Mesendoderm (in vitro differentiated cells): ENCODE data around the gene PSMD2.
"Not testable (repeated sequence)": the region's sequence is repeated elsewhere in the genome, so short reads cannot be mapped to it uniquely, and the experiment has no call there.

ENCODE experiments used
- DNase-seq: peaks from one replicate; pipeline ENCODE4 v3.0.0; 2013
- H2AK5ac ChIP-seq: 2 replicates; pipeline ENCODE4 v1.6.1; 2013; ENCODE audit warnings: low read length, inconsistent platforms
- H2BK120ac ChIP-seq: 2 replicates; pipeline ENCODE4 v1.6.1; 2013; ENCODE audit warnings: low read depth, mild to moderate bottlenecking, low read length, moderate library complexity, mixed read lengths
- H2BK15ac ChIP-seq: replicated peaks from 2 replicates; pipeline ENCODE4 v1.6.1; 2013; ENCODE audit warnings: low read depth, mild to moderate bottlenecking, moderate library complexity
- H2BK5ac ChIP-seq: 2 replicates; pipeline ENCODE4 v1.6.1; 2013; ENCODE audit warnings: low read length, inconsistent platforms
- H3K18ac ChIP-seq: 2 replicates; pipeline ENCODE4 v1.6.1; 2013; ENCODE audit warnings: mild to moderate bottlenecking, low read length, mixed read lengths
- H3K23ac ChIP-seq: one replicate; pipeline ENCODE4 v1.6.1; 2013; ENCODE audit warnings: low read length
- H3K27ac ChIP-seq: 2 replicates; pipeline ENCODE4 v1.5.1; 2013; ENCODE audit warnings: low read depth, mild to moderate bottlenecking, inconsistent platforms, low read length, moderate library complexity
- H3K27me3 ChIP-seq: 2 replicates; pipeline ENCODE4 v1.6.1; 2013; ENCODE audit warnings: low read length, control low read depth, mild to moderate bottlenecking, inconsistent platforms; ENCODE audit not compliant: insufficient read depth, poor library complexity
- H3K36me3 ChIP-seq: 2 replicates; pipeline ENCODE4 v1.6.1; 2013; ENCODE audit warnings: low read length, inconsistent platforms; ENCODE audit not compliant: control insufficient read depth, insufficient read depth
- H3K4ac ChIP-seq: one replicate; pipeline ENCODE4 v1.6.1; 2013; ENCODE audit warnings: low read depth, mild to moderate bottlenecking, low read length, moderate library complexity
- H3K4me1 ChIP-seq: 2 replicates; pipeline ENCODE4 v1.6.1; 2013; ENCODE audit warnings: low read depth, low read length, inconsistent platforms; ENCODE audit not compliant: control insufficient read depth
- H3K4me2 ChIP-seq: 2 replicates; pipeline ENCODE4 v1.6.1; 2013; ENCODE audit warnings: low read length
- H3K4me3 ChIP-seq: 2 replicates; pipeline ENCODE4 v1.5.1; 2013; ENCODE audit warnings: mild to moderate bottlenecking, low read length
- H3K56ac ChIP-seq: one replicate; pipeline ENCODE4 v1.6.1; 2013; ENCODE audit warnings: low read length
- H3K79me1 ChIP-seq: 2 replicates; pipeline ENCODE4 v1.6.1; 2013; ENCODE audit warnings: low read length, inconsistent platforms
- H3K79me2 ChIP-seq: 2 replicates; pipeline ENCODE4 v1.6.1; 2013; ENCODE audit warnings: mild to moderate bottlenecking, low read length; ENCODE audit not compliant: control insufficient read depth, insufficient read depth
- H3K9ac ChIP-seq: 2 replicates; pipeline ENCODE4 v1.6.1; 2013; ENCODE audit warnings: low read length, inconsistent platforms
- H4K5ac ChIP-seq: one replicate; pipeline ENCODE4 v1.6.1; 2013; ENCODE audit warnings: low read length
- H4K8ac ChIP-seq: one replicate; pipeline ENCODE4 v1.6.1; 2013; ENCODE audit warnings: low read depth, mild to moderate bottlenecking, control low read depth, low read length, moderate library complexity
- WGBS: extraction: QIAGEN DNeasy Blood & Tissue Kit; methylation state at CpG from one replicate; pipeline ENCODE4 v1.1.7; 2013; ENCODE audit warnings: low lambda C conversion rate, missing lambda C conversion rate; ENCODE audit not compliant: insufficient coverage; ENCODE audit errors: extremely low coverage; 5-methylcytosine and 5-hydroxymethylcytosine counted together

Gene PSMD2

GRCh38 chr3:184337399-184337714 lies 38.3 kb downstream of the PSMD2 start, which contains the start of gene FAM131A:
TSS of gene FAM131A (plus strand) at chr3:184337600. CDS start at chr3:184337631, 31 bp downstream.
- peaks cover 8% of the 10 kb centered on the region for H3K36me3 ChIP-seq
- H2BK5ac ChIP-seq, result no peak within 1 kb of the TSS
- H3K27me3 ChIP-seq, result no peaks in the 10 kb centered on the region
- peaks cover 3% of the 10 kb centered on the region for H3K4me1 ChIP-seq
- peak within 1 kb of the TSS; percentile 86 for H3K4me2 ChIP-seq
- H2AK5ac ChIP-seq, result peak within 1 kb of the TSS; percentile 64
- H3K18ac ChIP-seq, result peak within 1 kb of the TSS; percentile 64
- peak within 1 kb of the TSS; percentile 11 for H3K4ac ChIP-seq
- no CpG with 5 or more reads among the region's 6 CpGs for WGBS
- peak within 1 kb of the TSS; percentile 74 for H3K23ac ChIP-seq
- peaks cover 3% of the 10 kb centered on the region for H3K79me1 ChIP-seq
- no peak for DNase-seq
- peak within 1 kb of the TSS; percentile 95 for H3K56ac ChIP-seq
- H2BK120ac ChIP-seq, result no peak within 1 kb of the TSS
- H4K8ac ChIP-seq, result no peak within 1 kb of the TSS
- peak within 1 kb of the TSS; percentile 80 for H3K4me3 ChIP-seq
- H3K79me2 ChIP-seq, result no peaks in the 10 kb centered on the region
- no peak within 1 kb of the TSS for H4K5ac ChIP-seq
- peak within 1 kb of the TSS; percentile 87 for H3K27ac ChIP-seq
- H2BK15ac ChIP-seq, result no peak within 1 kb of the TSS
- H3K9ac ChIP-seq, result peak within 1 kb of the TSS; percentile 90

- H3K79me2 ChIP-seq, result no peaks in the 10 kb centered on the region
- H2AK5ac ChIP-seq, result no peak overlapping the region
- H3K36me3 ChIP-seq, result peaks cover 7% of the 10 kb centered on the region
- DNase-seq, result no peak
- no peak overlapping the region for H3K9ac ChIP-seq
- H4K8ac ChIP-seq, result no peak overlapping the region
- peaks cover 3% of the 10 kb centered on the region for H3K79me1 ChIP-seq
- H3K27ac ChIP-seq, result no peak overlapping the region
- H3K4me2 ChIP-seq, result no peak overlapping the region
- no peak overlapping the region for H3K56ac ChIP-seq
- no peak overlapping the region for H3K4me3 ChIP-seq
- H2BK120ac ChIP-seq, result no peak overlapping the region
- no peaks in the 10 kb centered on the region for H3K27me3 ChIP-seq
- H4K5ac ChIP-seq, result no peak overlapping the region
- H3K18ac ChIP-seq, result no peak overlapping the region
- H2BK15ac ChIP-seq, result no peak overlapping the region
- H2BK5ac ChIP-seq, result no peak overlapping the region
- H3K4ac ChIP-seq, result no peak overlapping the region
- H3K23ac ChIP-seq, result no peak overlapping the region
- no CpG with 5 or more reads among the region's 7 CpGs for WGBS
- peaks cover 3% of the 10 kb centered on the region for H3K4me1 ChIP-seq
These were observed 38.9 kb downstream of the PSMD2 start for GRCh38 chr3:184337981-184338380.

- Histone ChIP-seq H3K79me2 (no peaks in the 10 kb centered on the region), H3K27me3 (no peaks in the 10 kb centered on the region), H3K4me3 (no peak overlapping the region), H3K27ac (no peak overlapping the region), H4K5ac (no peak overlapping the region), H3K4ac (no peak overlapping the region), H2AK5ac (no peak overlapping the region), H3K23ac (no peak overlapping the region), H4K8ac (no peak overlapping the region), H2BK15ac (no peak overlapping the region), H2BK5ac (no peak overlapping the region), H3K79me1 (peaks cover 3% of the 10 kb centered on the region), H3K18ac (no peak overlapping the region), H3K4me2 (no peak overlapping the region), H3K9ac (no peak overlapping the region), H3K4me1 (peaks cover 3% of the 10 kb centered on the region), H3K36me3 (peaks cover 7% of the 10 kb centered on the region), H3K56ac (no peak overlapping the region), H2BK120ac (no peak overlapping the region)
- no CpG with 5 or more reads among the region's 37 CpGs for WGBS
- peak; percentile 93 for DNase-seq
These were observed 39.5 kb downstream of the PSMD2 start for GRCh38 chr3:184338511-184338945.

- H3K56ac ChIP-seq, result no peak overlapping the region
- no peak for DNase-seq
- no CpG with 5 or more reads among the region's 8 CpGs for WGBS
- H3K27me3 ChIP-seq, result no peaks in the 10 kb centered on the region
- H4K8ac ChIP-seq, result no peak overlapping the region
- H3K79me2 ChIP-seq, result no peaks in the 10 kb centered on the region
- no peak overlapping the region for H3K27ac ChIP-seq
- no peak overlapping the region for H3K18ac ChIP-seq
- H3K4me3 ChIP-seq, result no peak overlapping the region
- no peak overlapping the region for H3K23ac ChIP-seq
- peaks cover 3% of the 10 kb centered on the region for H3K4me1 ChIP-seq
- H3K9ac ChIP-seq, result no peak overlapping the region
- no peak overlapping the region for H4K5ac ChIP-seq
- H2BK5ac ChIP-seq, result no peak overlapping the region
- H2BK15ac ChIP-seq, result no peak overlapping the region
- H3K36me3 ChIP-seq, result peaks cover 5% of the 10 kb centered on the region
- H2AK5ac ChIP-seq, result no peak overlapping the region
- H2BK120ac ChIP-seq, result no peak overlapping the region
- H3K4ac ChIP-seq, result no peak overlapping the region
- H3K79me1 ChIP-seq, result peaks cover 3% of the 10 kb centered on the region
- H3K4me2 ChIP-seq, result no peak overlapping the region
These were observed 40.0 kb downstream of the PSMD2 start for GRCh38 chr3:184339001-184339400.

GRCh38 chr3:184339451-184340135 lies 40.6 kb downstream of the PSMD2 start:
- H2BK5ac ChIP-seq, H3K4ac ChIP-seq, H3K4me3 ChIP-seq, H3K23ac ChIP-seq, H3K9ac ChIP-seq, H2BK120ac ChIP-seq, H4K5ac ChIP-seq, H3K27ac ChIP-seq, H3K18ac ChIP-seq, H3K27me3 ChIP-seq, H3K79me2 ChIP-seq, H3K79me1 ChIP-seq, H3K56ac ChIP-seq, H3K4me2 ChIP-seq, H3K36me3 ChIP-seq, H2BK15ac ChIP-seq, H4K8ac ChIP-seq, H3K4me1 ChIP-seq, H2AK5ac ChIP-seq, DNase-seq: not testable (repeated sequence)
- WGBS, result no CpG with 5 or more reads among the region's 19 CpGs

GRCh38 chr3:184341925-184342324 lies 42.9 kb downstream of the PSMD2 start:
- Histone ChIP-seq H2BK5ac (no peak overlapping the region), H3K27ac (no peak overlapping the region), H3K27me3 (no peaks in the 10 kb centered on the region), H4K8ac (no peak overlapping the region), H4K5ac (no peak overlapping the region), H3K18ac (no peak overlapping the region), H3K4ac (no peak overlapping the region), H3K79me2 (no peaks in the 10 kb centered on the region), H3K36me3 (peaks cover 5% of the 10 kb centered on the region), H3K23ac (no peak overlapping the region), H3K4me1 (peaks cover 4% of the 10 kb centered on the region), H2BK120ac (no peak overlapping the region), H3K4me3 (no peak overlapping the region), H3K4me2 (no peak overlapping the region), H3K9ac (no peak overlapping the region), H3K79me1 (no peaks in the 10 kb centered on the region), H3K56ac (no peak overlapping the region), H2BK15ac (no peak overlapping the region), H2AK5ac (no peak overlapping the region)
- DNase-seq, result no peak
- no CpG with 5 or more reads among the region's 7 CpGs for WGBS
